Vagina (tissue), 2 donors: ENCODE data around the gene NOP16. TPM values are rescaled to one million over a fixed set of nuclear protein-coding genes. Genes with fewer than 3 reads are reported as not detected.

Experiments
- DNase-seq, 2 donors: peaks; one replicate each; pipeline ENCODE4 v3.0.0-alpha.2; 2017; ENCODE audit errors: extremely low spot score in 2 of 2
- H3K27ac ChIP-seq: fragments of 200-600 bp; sonication (generic); one replicate; pipeline ENCODE4 v1.5.1; 2019
- H3K27me3 ChIP-seq: fragments of 200-600 bp; sonication (generic); one replicate; pipeline ENCODE4 v1.5.1; 2019
- H3K36me3 ChIP-seq, 2 donors: fragments of 200-600 bp; sonication (generic); one replicate each; pipeline ENCODE4 v1.5.1; 2017 to 2019
- H3K4me1 ChIP-seq: fragments of 200-600 bp; sonication (generic); one replicate; pipeline ENCODE4 v1.5.1; 2019
- H3K4me3 ChIP-seq, 2 donors: fragments of 200-600 bp; sonication (generic); 1 replicate in 1 of 2; 2 replicates in 1 of 2; pipeline ENCODE4 v1.5.1; 2016 to 2019
- H3K9me3 ChIP-seq: fragments of 200-600 bp; sonication (generic); one replicate; pipeline ENCODE4 v1.5.1; 2019
- POLR2A ChIP-seq, 2 donors: fragments of 450-650 bp; IDR thresholded peaks; one replicate each; pipeline ENCODE4 v1.6.1; 2017; ENCODE audit warnings: antibody characterized with exemption in 2 of 2, mild to moderate bottlenecking in 2 of 2, moderate library complexity in 2 of 2
- POLR2AphosphoS5 ChIP-seq, 2 donors: sonication (generic); formaldehyde crosslinking; IDR thresholded peaks; one replicate each; pipeline ENCODE4 v1.9.0; 2017; ENCODE audit warnings: antibody characterized with exemption in 2 of 2, mild to moderate bottlenecking in 2 of 2, low read depth in 1 of 2; ENCODE audit not compliant: insufficient read depth in 1 of 2
- intact Hi-C: fragments of 100-400 bp; cut with DNase I; formaldehyde crosslinking; loops from one replicate; pipeline ENCODE4 v1.15.1; 2023
- total RNA-seq: library from RNA; depleted of rRNA; stranded (reverse); fragments of >200 nt; gene quantifications from one replicate; pipeline ENCODE4 v1.2.3, GENCODE V29; 2016
- TF ChIP-seq, protein P1 (sequence below), 3 experiments: fragments of 450-650 bp in 2 of 3; fragments of 200-600 bp in 1 of 3; sonication (generic) in 1 of 3; IDR thresholded peaks; one replicate each; pipeline ENCODE4 v1.5.1; 2017 to 2019; ENCODE audit warnings: antibody characterized with exemption in 3 of 3, mild to moderate bottlenecking in 2 of 3, moderate library complexity in 2 of 3

Gene NOP16
- total RNA-seq, 1 donor from 2014 or later = 48.6 TPM

DNA sequence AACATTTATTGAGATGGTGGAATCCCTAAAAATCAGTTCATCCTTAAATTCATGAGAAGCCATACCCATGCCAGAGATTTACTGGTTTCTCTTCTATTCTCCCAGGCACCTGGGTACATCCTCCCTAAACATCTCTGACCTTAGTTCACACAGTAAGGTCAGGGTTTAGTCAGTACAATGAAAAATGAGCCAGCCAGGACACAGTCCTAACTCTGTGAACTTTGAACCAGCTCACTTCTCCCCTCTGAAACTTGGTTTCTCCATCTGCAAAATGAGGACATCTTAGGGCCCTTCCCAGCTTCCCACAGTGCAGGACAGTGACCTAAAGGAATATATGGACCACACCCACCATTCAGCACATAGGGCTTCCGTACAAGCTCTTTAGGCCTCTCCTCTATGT, 1.9 kb downstream of the NOP16 start:
- H3K4me1 ChIP-seq = peaks cover 25% of the 10 kb centered on the region
- H3K27me3 ChIP-seq = no peaks in the 10 kb centered on the region
- peaks cover 0 to 52% of the 10 kb centered on the region in 2 donors for H3K36me3 ChIP-seq
- TF ChIP-seq POLR2A (IDR thresholded peaks at IDR 0.05) = no peak
- TF ChIP-seq, protein P1, sequence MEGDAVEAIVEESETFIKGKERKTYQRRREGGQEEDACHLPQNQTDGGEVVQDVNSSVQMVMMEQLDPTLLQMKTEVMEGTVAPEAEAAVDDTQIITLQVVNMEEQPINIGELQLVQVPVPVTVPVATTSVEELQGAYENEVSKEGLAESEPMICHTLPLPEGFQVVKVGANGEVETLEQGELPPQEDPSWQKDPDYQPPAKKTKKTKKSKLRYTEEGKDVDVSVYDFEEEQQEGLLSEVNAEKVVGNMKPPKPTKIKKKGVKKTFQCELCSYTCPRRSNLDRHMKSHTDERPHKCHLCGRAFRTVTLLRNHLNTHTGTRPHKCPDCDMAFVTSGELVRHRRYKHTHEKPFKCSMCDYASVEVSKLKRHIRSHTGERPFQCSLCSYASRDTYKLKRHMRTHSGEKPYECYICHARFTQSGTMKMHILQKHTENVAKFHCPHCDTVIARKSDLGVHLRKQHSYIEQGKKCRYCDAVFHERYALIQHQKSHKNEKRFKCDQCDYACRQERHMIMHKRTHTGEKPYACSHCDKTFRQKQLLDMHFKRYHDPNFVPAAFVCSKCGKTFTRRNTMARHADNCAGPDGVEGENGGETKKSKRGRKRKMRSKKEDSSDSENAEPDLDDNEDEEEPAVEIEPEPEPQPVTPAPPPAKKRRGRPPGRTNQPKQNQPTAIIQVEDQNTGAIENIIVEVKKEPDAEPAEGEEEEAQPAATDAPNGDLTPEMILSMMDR (IDR thresholded peaks at IDR 0.05) = no peak
- no peak for TF ChIP-seq POLR2AphosphoS5 (IDR thresholded peaks at IDR 0.05; ENCODE audit: insufficient read depth in 1 of 2, low read depth in 1 of 2)
- H3K4me3 ChIP-seq = no peak overlapping the region
- no peak for DNase-seq
- no peaks in the 10 kb centered on the region for H3K9me3 ChIP-seq
- H3K27ac ChIP-seq = no peak overlapping the region
- intact Hi-C loops = no loop called here

DNA sequence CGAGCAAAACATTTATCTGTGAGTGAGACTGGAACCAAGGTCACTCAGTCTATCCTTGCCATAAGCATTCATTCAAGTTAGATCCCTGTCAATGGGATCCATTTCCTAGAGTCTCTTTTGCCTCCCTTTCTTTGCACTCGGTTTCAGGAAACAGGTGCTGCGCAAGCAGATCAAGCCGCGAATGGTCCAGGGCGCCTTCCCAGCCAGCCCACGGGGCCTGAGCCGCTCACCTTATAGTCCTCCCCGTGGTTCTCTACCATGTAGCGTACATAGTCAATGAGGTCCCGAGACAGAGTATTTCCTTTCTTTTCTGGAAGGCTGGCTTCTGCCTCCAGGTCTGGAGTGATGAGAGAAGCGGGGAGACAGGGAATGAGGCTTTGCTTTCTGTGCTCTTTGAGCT, 3.4 kb downstream of the NOP16 start:
- intact Hi-C loops = no loop called here
- Histone ChIP-seq H3K36me3 (peaks cover 0 to 39% of the 10 kb centered on the region in 2 donors), H3K4me3 (no peak overlapping the region), H3K27ac (no peak overlapping the region), H3K27me3 (no peaks in the 10 kb centered on the region), H3K9me3 (no peaks in the 10 kb centered on the region), H3K4me1 (peaks cover 25% of the 10 kb centered on the region)
- TF ChIP-seq, protein P1 (IDR thresholded peaks at IDR 0.05) = no peak
- TF ChIP-seq POLR2AphosphoS5 (IDR thresholded peaks at IDR 0.05; ENCODE audit: insufficient read depth in 1 of 2, low read depth in 1 of 2) = no peak
- DNase-seq = no peak

DNA sequence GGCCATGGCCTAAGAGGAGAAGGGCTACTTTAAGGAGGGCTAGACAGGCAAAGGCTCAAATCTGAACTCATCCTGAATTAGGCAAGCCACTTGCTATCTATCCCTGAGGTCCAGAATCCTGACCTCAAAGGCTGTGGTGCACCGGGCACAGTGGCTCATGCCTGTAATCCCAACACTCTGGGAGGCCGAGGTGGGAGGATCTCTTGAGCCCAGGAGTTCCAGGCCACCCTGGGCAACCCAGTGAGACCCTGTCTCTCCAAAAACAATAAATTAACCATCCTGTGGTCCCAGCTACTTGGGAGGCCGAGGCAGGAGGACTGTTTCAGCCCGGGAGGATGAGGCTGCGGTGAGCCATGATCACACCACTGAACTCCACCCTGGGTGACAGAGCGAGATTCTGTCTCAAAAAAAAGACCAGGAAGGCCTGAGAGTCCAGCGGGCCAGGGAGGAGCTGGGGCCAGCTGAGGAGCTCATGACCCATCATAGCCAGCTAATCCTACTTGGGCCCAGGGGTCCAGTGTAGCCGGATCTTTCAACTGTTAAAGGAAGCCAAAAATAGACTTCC, 4.0 kb downstream of the NOP16 start:
- Histone ChIP-seq H3K27ac (no peak overlapping the region), H3K9me3 (no peaks in the 10 kb centered on the region), H3K4me3 (no peak overlapping the region), H3K36me3 (peaks cover 0 to 39% of the 10 kb centered on the region in 2 donors), H3K4me1 (peaks cover 20% of the 10 kb centered on the region), H3K27me3 (no peaks in the 10 kb centered on the region)
- no peak for TF ChIP-seq POLR2A (IDR thresholded peaks at IDR 0.05)
- TF ChIP-seq POLR2AphosphoS5 (IDR thresholded peaks at IDR 0.05; ENCODE audit: insufficient read depth in 1 of 2, low read depth in 1 of 2) = no peak
- TF ChIP-seq, protein P1 (IDR thresholded peaks at IDR 0.05) = no peak
- DNase-seq = no peak
- intact Hi-C loops = no loop called here

DNA sequence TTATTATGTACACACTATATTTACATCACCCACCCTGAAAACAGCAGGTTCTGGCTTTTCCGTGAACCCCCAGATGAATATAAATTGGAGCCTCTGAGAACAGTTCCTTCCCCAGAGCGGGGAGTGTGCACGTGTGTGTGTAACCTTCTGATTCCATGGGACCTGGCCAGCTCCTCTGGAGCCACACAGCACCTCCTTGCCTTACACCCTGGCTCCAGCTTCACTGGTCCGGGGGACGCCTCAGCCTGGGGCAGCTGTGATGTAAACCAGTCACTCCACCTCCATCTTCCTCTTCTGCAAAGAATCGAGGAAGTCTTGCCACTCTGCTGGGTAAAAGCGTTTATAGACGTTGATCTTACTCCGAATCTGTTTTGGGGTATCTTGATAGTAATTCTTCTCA, 4.4 kb downstream of the NOP16 start:
- H3K4me1 ChIP-seq = peaks cover 17% of the 10 kb centered on the region
- H3K27ac ChIP-seq = no peak overlapping the region
- no peak for DNase-seq
- H3K4me3 ChIP-seq = no peak overlapping the region
- TF ChIP-seq, protein P1 (IDR thresholded peaks at IDR 0.05) = no peak
- no peak for TF ChIP-seq POLR2AphosphoS5 (IDR thresholded peaks at IDR 0.05; ENCODE audit: insufficient read depth in 1 of 2, low read depth in 1 of 2)
- TF ChIP-seq POLR2A (IDR thresholded peaks at IDR 0.05) = no peak
- H3K9me3 ChIP-seq = no peaks in the 10 kb centered on the region
- H3K27me3 ChIP-seq = no peaks in the 10 kb centered on the region
- peaks cover 0 to 39% of the 10 kb centered on the region in 2 donors for H3K36me3 ChIP-seq
- intact Hi-C loops = no loop called here

DNA sequence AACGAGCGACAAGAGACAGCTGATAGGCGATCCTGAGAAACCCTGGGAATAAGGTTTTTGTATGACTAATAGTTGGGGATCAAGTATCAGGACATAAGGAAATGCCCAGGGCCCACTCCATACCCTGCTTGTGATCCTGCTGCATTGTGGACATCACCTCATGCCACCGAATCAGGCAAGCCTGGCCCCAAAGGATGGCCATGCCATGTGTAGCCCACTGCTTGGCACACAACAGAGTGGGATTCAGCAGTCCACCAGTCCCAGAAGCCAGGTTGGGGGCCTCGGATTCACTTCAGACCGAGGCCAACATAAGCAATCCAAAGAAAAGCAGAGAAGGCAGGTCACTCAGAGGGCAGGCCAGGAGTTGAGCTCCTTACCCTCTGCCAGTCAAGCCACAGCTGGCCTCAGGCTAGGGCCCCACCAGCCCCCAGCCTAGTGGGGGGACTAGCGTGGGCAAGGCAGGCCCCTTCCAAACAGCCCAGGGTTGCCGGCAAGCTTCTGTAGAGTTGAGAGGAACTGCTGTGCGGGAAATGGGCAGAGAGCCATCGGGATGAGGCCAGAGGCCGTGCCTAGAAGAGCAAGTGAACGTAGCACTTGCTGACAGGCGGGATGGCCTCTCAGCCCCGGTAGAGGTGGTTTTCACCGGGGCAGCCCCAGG, 5.0 kb downstream of the NOP16 start:
- Histone ChIP-seq H3K27ac (no peak overlapping the region), H3K36me3 (peaks cover 0 to 39% of the 10 kb centered on the region in 2 donors), H3K27me3 (no peaks in the 10 kb centered on the region), H3K4me3 (no peak overlapping the region), H3K9me3 (no peaks in the 10 kb centered on the region), H3K4me1 (peaks cover 17% of the 10 kb centered on the region)
- intact Hi-C loops = no loop called here
- TF ChIP-seq POLR2AphosphoS5 (IDR thresholded peaks at IDR 0.05; ENCODE audit: insufficient read depth in 1 of 2, low read depth in 1 of 2) (no peak), POLR2A (IDR thresholded peaks at IDR 0.05) (no peak)
- TF ChIP-seq, protein P1 (IDR thresholded peaks at IDR 0.05) = no peak
- no peak for DNase-seq
